ENCODE data around the gene TBC1D1. TPM values are rescaled to one million over a fixed set of nuclear protein-coding genes. Genes with fewer than 3 reads are reported as not detected.
"Not testable (repeated sequence)": the region's sequence is repeated elsewhere in the genome, so short reads cannot be mapped to it uniquely, and the experiment has no call there.

TBC1D1 gene
- total RNA-seq, 1 experiment from 2014 or later: 106 TPM

DNA sequence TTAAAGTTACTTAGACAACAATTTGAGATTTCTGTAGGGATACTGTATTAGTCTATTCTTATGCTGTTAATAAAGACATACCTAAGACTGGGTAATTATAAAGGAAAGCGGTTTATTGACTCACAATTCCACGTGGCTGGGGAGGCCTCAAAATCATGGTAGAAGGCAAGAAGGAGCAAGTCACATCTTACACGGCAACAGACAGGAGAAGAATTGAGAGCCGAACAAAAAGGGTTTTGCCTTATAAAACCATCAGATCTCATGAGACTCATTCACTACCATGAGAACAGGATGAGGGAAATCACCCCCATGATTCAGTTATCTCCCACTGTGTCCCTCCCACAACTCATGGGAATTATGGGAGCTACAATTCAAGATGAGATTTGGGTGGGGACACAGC, 80.3 kb downstream of the TBC1D1 start:
- H3K4me3 ChIP-seq: no peak overlapping the region
- DNase-seq: no peak
- H3K4me2 ChIP-seq: no peak overlapping the region
- H3K27ac ChIP-seq: no peak overlapping the region
- intact Hi-C loops (cut with micrococcal nuclease; ENCODE audit: unreplicated experiment): no loop called here
- no peaks in the 10 kb centered on the region for H3K36me3 ChIP-seq (ENCODE audit: low read depth)
- ChIA-PET CTCF (interaction anchor here (0.7 kb wide), 1 partner anchor 59 kb away, joined by 3 read pairs; no protein-coding TSS in a partner anchor), POLR2A (ENCODE audit: unreplicated experiment) (no interaction called here)
- H3K27me3 ChIP-seq (ENCODE audit: insufficient read depth, low read depth): no peaks in the 10 kb centered on the region
- BruUV-seq (replicated peaks): no TSS peak
- H3K9me2 ChIP-seq (ENCODE audit: insufficient read depth): no peaks in the 10 kb centered on the region
- H3F3A ChIP-seq (ENCODE audit: insufficient read depth, low read depth): peaks cover 4% of the 10 kb centered on the region; the same call in 1 of the 2 replicates
- H3K4me1 ChIP-seq (replicated peaks; ENCODE audit: insufficient read depth): peaks cover 12% of the 10 kb centered on the region
- TF ChIP-seq EZH2 (IDR thresholded peaks at IDR 0.05; ENCODE audit: low read depth): no peak
- TF ChIP-seq, protein P1, sequence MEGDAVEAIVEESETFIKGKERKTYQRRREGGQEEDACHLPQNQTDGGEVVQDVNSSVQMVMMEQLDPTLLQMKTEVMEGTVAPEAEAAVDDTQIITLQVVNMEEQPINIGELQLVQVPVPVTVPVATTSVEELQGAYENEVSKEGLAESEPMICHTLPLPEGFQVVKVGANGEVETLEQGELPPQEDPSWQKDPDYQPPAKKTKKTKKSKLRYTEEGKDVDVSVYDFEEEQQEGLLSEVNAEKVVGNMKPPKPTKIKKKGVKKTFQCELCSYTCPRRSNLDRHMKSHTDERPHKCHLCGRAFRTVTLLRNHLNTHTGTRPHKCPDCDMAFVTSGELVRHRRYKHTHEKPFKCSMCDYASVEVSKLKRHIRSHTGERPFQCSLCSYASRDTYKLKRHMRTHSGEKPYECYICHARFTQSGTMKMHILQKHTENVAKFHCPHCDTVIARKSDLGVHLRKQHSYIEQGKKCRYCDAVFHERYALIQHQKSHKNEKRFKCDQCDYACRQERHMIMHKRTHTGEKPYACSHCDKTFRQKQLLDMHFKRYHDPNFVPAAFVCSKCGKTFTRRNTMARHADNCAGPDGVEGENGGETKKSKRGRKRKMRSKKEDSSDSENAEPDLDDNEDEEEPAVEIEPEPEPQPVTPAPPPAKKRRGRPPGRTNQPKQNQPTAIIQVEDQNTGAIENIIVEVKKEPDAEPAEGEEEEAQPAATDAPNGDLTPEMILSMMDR (conservative IDR thresholded peaks at IDR 0.05): no peak
- H3K9me3 ChIP-seq (ENCODE audit: insufficient read depth, low read depth): no peaks in the 10 kb centered on the region
- no peaks in the 10 kb centered on the region for H3K79me2 ChIP-seq (ENCODE audit: low read depth)
- no peaks in the 10 kb centered on the region for H4K20me1 ChIP-seq (ENCODE audit: insufficient read depth)
- H2AFZ ChIP-seq: no peak overlapping the region

DNA sequence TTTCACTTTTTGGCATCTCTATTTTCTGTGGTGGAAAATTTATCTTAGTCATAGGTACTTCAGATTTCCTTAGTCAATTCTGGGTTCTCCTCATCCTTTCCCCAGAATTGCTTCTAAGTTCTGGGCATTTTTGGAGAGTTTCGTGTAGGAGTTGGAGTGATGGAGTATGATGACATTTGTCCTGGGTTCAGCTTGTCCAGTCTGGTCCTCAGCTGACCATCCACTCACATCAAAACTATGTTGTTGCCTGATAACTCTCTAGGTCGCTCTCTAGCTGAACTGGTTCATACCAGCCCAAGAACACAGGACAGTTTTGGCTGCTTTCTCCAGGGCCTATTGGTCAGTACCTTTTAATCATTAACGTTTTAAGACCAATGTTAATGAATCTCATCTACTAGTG, 82.6 kb downstream of the TBC1D1 start:
- peaks cover 7% of the 10 kb centered on the region for H3K79me2 ChIP-seq (ENCODE audit: low read depth)
- H3K4me1 ChIP-seq (replicated peaks; ENCODE audit: insufficient read depth): peaks cover 20% of the 10 kb centered on the region
- H3K27me3 ChIP-seq (ENCODE audit: insufficient read depth, low read depth): no peaks in the 10 kb centered on the region
- H3K27ac ChIP-seq: no peak overlapping the region
- no peak overlapping the region for H3K4me3 ChIP-seq
- CTCF ChIA-PET: no interaction called here
- POLR2A ChIA-PET (ENCODE audit: unreplicated experiment): no interaction called here
- BruUV-seq (replicated peaks): no TSS peak
- no peaks in the 10 kb centered on the region for H3K9me2 ChIP-seq (ENCODE audit: insufficient read depth)
- DNase-seq: no peak
- H2AFZ ChIP-seq: no peak overlapping the region
- no peak overlapping the region for H3K4me2 ChIP-seq
- peaks cover 19% of the 10 kb centered on the region; the same call in 1 of the 2 replicates for H3F3A ChIP-seq (ENCODE audit: insufficient read depth, low read depth)
- H4K20me1 ChIP-seq (ENCODE audit: insufficient read depth): no peaks in the 10 kb centered on the region
- intact Hi-C loops (cut with micrococcal nuclease; ENCODE audit: unreplicated experiment): no loop called here
- H3K36me3 ChIP-seq (ENCODE audit: low read depth): no peaks in the 10 kb centered on the region
- no peak for TF ChIP-seq EZH2 (IDR thresholded peaks at IDR 0.05; ENCODE audit: low read depth)
- TF ChIP-seq, protein P1 (conservative IDR thresholded peaks at IDR 0.05): no peak
- no peaks in the 10 kb centered on the region for H3K9me3 ChIP-seq (ENCODE audit: insufficient read depth, low read depth)

DNA sequence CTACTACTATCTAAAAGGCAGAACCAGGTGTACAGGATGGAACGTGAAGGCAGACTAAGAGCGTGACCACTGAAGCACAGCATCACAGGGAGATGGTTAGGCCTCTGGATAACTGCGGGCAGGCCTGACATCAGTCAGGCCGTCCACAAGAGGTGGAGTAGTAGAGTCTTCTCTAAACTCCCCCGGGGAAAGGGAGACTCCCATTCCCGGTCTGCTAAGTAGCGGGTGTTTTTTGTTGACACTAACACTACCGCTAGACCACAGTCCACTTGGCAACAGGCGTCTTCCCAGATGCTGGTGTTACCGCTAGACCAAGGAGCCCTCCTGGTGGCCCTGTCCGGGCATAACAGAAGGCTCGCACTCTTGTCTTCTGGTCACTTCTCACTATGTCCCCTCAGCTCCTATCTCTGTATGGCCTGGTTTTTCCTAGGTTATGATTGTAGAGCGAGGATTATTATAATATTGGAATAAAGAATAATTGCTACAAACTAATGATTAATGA, 84.5 kb downstream of the TBC1D1 start:
- Histone ChIP-seq H3K4me1 (replicated peaks; ENCODE audit: insufficient read depth) (peaks cover 27% of the 10 kb centered on the region), H3K79me2 (ENCODE audit: low read depth) (peaks cover 26% of the 10 kb centered on the region), H3F3A (ENCODE audit: insufficient read depth, low read depth) (peaks cover 19% of the 10 kb centered on the region; the same call in 1 of the 2 replicates)
- H3K4me3 ChIP-seq; POLR2A ChIA-PET (ENCODE audit: unreplicated experiment); H4K20me1 ChIP-seq (ENCODE audit: insufficient read depth); H3K27ac ChIP-seq; CTCF ChIA-PET; H3K9me3 ChIP-seq (ENCODE audit: insufficient read depth, low read depth); H3K27me3 ChIP-seq (ENCODE audit: insufficient read depth, low read depth); H2AFZ ChIP-seq; BruUV-seq (replicated peaks); H3K36me3 ChIP-seq (ENCODE audit: low read depth); DNase-seq; H3K4me2 ChIP-seq; H3K9me2 ChIP-seq (ENCODE audit: insufficient read depth): not testable (repeated sequence)
- intact Hi-C loops (cut with micrococcal nuclease; ENCODE audit: unreplicated experiment): loop anchor here (5.0 kb wide), 2 partner anchors 47 to 62 kb away; no protein-coding TSS in a partner anchor

All from PC-9 (cell line).